Kidney epithelial cell (primary cell): ENCODE results near the gene EMC8. TPM values are rescaled to one million over a fixed set of nuclear protein-coding genes. Genes with fewer than 3 reads are reported as not detected.

Experiments
- DNase-seq: peaks from one replicate; pipeline ENCODE4 v3.0.0-alpha.2; 2010; ENCODE audit warnings: low read depth
- H3K27me3 ChIP-seq: 2 replicates; pipeline ENCODE4 v1.6.0; 2011; ENCODE audit warnings: low read length; ENCODE audit not compliant: control insufficient read depth, insufficient read depth
- H3K36me3 ChIP-seq: 2 replicates; pipeline ENCODE4 v1.5.1; 2011; ENCODE audit warnings: low read length; ENCODE audit not compliant: control insufficient read depth, insufficient read depth
- H3K4me3 ChIP-seq: 2 replicates; pipeline ENCODE4 v1.5.1; 2011; ENCODE audit warnings: low read depth, mild to moderate bottlenecking, control low read depth, low read length
- total RNA-seq: library from RNA; depleted of rRNA; stranded (reverse); fragments of >200 nt; gene quantifications from 2 replicates; pipeline ENCODE4 v1.2.3, GENCODE V29; 2015
- TF ChIP-seq, protein P1 (sequence below): IDR thresholded peaks from 2 replicates; pipeline ENCODE4 v1.5.1; 2011; ENCODE audit warnings: mild to moderate bottlenecking, moderate library complexity, low read length, control low read depth, inconsistent platforms; ENCODE audit not compliant: insufficient read depth, poor library complexity, severe bottlenecking

The EMC8 gene
- total RNA-seq, 1 donor from 2014 or later: 60.7 TPM

DNA sequence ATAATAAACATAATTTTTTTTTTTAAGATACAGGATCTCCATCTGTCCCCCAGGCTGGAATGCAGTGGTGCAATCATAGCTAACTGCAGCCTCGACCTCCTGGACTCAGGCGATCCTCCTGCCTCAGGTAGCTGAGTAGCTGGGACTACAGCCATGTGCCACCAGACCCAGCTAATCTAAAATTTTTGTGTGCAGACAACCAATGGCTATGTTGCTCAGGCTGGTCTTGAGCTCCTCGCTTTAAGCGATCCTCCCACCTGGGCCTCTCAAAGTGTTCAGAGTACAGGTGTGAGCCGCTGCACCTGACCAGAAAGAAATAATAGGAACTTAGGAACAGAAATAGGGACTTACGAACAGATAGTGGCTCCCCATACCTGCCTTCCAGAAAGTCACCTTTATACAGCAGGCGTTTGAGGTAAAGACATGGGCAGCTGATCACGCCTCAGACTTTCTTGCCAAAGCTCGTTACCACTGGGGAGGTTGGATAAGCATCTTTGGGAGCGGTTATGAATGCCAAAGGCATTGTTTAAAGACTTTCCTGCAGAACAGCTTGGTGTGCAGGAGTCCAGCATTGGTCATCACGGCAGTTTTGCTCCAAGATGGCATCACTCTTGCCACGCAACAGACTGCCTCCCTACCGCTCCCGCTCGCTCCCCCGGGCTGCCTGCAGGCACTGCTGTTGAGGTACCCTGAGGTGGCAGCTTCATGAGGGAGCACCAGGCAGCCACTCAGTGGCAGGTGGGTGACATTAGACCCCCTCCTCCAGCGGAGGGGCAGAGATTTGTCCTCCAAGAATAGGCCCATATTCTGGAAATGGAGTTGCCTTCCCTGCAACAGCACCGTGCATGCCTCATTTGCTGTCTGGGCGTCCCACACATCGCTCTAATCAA is 13.7 kb upstream of the EMC8 start:
- H3K36me3 ChIP-seq: no peaks in the 10 kb centered on the region
- peaks cover 18% of the 10 kb centered on the region for H3K27me3 ChIP-seq
- DNase-seq: no peak
- TF ChIP-seq, protein P1, sequence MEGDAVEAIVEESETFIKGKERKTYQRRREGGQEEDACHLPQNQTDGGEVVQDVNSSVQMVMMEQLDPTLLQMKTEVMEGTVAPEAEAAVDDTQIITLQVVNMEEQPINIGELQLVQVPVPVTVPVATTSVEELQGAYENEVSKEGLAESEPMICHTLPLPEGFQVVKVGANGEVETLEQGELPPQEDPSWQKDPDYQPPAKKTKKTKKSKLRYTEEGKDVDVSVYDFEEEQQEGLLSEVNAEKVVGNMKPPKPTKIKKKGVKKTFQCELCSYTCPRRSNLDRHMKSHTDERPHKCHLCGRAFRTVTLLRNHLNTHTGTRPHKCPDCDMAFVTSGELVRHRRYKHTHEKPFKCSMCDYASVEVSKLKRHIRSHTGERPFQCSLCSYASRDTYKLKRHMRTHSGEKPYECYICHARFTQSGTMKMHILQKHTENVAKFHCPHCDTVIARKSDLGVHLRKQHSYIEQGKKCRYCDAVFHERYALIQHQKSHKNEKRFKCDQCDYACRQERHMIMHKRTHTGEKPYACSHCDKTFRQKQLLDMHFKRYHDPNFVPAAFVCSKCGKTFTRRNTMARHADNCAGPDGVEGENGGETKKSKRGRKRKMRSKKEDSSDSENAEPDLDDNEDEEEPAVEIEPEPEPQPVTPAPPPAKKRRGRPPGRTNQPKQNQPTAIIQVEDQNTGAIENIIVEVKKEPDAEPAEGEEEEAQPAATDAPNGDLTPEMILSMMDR: no peak
- no peak overlapping the region for H3K4me3 ChIP-seq

DNA sequence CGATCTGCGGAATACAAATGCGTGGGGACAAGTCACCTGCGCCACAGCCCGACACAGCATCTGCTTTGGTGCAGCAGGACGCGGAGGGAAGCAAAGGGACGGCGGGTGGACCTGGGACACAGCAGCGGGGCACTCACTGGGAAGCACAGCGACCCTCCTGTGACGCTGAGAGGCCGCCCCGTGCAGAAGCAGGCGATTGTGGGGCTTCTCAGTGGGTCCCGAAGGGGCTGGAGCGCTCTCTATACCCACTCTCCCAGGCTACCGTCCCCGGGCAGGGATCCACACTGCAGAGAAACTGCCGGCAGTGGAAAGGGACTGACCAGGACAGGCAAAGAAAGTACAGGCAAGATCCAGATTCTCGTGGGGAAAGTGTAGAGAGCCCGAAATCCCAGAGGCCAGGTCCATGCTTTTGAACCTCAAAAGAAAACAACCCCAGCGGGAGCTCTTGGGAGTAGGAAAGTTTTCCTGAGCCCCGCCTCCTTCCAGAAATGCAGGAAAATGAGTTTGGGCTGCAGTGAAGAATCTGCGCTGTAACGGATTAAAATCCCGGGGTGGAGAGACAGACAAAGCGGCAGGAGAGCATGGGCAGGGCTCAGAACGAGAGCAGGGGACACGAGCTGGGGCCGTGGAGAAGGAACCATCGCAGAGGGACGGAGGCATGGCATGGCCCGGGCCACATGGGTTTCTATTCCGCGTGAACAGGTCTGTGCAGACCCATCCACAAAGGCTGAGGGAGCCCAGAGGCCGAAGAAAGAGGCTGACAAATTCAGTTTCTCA is 12.9 kb upstream of the EMC8 start:
- DNase-seq: no peak
- Histone ChIP-seq H3K4me3 (no peak overlapping the region), H3K36me3 (no peaks in the 10 kb centered on the region), H3K27me3 (peaks cover 18% of the 10 kb centered on the region)
- TF ChIP-seq, protein P1: no peak

DNA sequence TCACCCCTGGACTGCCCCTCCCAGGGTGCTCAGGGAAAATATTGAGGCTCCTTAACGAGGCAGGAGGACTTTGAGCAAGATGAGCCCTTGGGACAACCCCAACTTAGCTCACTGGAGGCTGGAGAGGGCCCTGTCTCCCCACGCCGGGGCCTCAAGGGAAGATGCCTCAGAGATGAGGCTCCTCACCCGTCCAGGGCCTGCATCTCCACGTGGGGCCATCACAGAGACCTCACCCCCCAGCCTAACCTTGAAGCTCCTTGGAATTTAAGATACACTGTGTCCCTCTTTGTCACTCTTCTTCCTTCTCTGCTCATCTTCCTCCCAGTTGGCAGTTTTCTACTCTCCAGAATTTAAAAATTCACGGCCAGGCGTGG is 11.4 kb upstream of the EMC8 start:
- no peak for DNase-seq
- Histone ChIP-seq H3K27me3 (peaks cover 18% of the 10 kb centered on the region), H3K36me3 (peaks cover 2% of the 10 kb centered on the region), H3K4me3 (no peak overlapping the region)
- TF ChIP-seq, protein P1: no peak

DNA sequence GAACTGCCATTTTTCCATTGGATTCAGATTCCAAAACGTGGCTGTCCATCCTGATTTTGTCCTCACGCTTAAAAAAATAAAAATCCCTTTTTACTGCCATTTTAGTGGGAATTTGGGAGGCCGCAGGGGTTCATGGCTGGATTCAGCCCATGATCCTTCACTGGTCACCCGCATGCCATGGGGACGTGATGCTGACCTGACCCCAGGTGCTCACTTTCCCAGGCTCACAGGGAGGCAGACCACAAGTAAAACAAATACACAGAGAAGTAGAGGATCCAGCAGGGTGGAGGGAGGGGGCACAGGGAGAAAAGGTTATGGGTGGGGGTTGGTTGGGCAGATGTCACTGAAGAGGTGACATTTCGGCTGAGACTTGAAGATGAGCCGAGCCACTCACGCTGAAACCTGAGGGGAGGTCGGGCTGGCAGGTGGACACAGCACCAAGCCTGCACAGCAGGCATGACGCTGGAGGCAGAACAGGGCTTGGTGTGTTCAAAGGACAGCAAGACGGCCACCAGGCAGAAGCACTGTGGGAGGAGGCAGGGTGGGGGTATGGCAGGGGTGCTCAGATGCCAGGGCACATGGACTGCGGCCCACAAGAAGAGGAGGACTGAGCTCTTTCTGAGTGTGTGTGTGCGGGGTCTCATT is 10.9 kb upstream of the EMC8 start:
- TF ChIP-seq, protein P1: no peak
- peaks cover 2% of the 10 kb centered on the region for H3K36me3 ChIP-seq
- H3K27me3 ChIP-seq: peaks cover 18% of the 10 kb centered on the region
- H3K4me3 ChIP-seq: no peak overlapping the region
- no peak for DNase-seq

DNA sequence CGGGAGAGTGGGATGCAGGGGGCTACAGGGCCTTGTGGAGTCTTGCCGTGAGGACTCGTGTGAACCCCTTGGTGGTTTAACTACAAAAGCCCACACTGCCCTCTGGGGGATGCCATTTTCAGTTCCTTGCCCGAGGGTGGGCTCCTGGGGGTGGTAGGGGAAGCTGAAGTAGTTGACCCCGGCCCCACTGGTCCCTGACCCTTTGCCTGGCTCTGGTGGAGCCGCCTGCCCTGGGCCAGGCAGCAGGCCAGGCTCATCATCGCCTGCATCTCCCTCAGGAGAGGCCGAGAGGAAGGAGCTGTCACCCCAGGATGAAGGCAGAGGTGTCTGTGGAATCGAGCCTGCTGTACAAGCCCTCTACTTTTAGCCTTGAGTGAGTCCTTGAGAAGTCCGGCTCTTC is 10.3 kb upstream of the EMC8 start:
- DNase-seq: no peak
- Histone ChIP-seq H3K36me3 (peaks cover 2% of the 10 kb centered on the region), H3K4me3 (no peak overlapping the region), H3K27me3 (peaks cover 18% of the 10 kb centered on the region)
- TF ChIP-seq, protein P1: no peak
